ENCODE measurements around the gene TMTC2. TPM values are rescaled to one million over a fixed set of nuclear protein-coding genes. Genes with fewer than 3 reads are reported as not detected.
A peak's percentile ranks its signal among the peaks of the same experiment; 100 is the strongest.

Gene TMTC2
- polyA plus RNA-seq, 1 donor: 12.1 TPM

DNA sequence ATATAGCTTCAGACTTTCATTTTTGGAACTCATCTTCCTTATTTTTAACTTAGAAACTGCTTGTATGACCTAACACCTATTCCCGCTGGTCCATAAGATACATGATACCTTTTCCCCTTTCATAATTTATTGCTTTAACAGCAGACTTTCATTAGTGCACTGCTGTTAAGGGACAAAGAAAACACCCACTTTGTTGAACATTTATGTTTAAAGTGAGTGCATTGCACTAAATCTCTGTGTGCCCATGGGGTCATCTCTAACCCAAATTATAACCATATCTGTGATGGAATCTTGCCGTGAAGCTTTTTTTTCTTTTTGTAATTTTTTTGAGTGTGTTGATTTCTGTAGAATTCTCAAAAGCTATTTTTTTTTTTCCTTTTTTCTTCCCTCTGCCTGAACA lies 261.8 kb downstream of the TMTC2 start:
- no peaks in the 10 kb centered on the region for H3K4me1 ChIP-seq (ENCODE audit: control insufficient read depth, insufficient read depth, low read length)
- no peaks in the 10 kb centered on the region for H3K36me3 ChIP-seq (ENCODE audit: control insufficient read depth, insufficient read depth, low read length)
- 83% methylated on average over 1 of the region's 2 CpGs for WGBS (ENCODE audit: insufficient coverage, low lambda C conversion rate)
- no peak overlapping the region for H3K27ac ChIP-seq (ENCODE audit: low read length)
- H3K9me3 ChIP-seq (ENCODE audit: control insufficient read depth, low read depth, low read length): no peaks in the 10 kb centered on the region
- no peak for DNase-seq
- no peak overlapping the region for H3K4me3 ChIP-seq (ENCODE audit: low read length)
- no peaks in the 10 kb centered on the region for H3K27me3 ChIP-seq (ENCODE audit: control insufficient read depth, insufficient read depth, low read length)

DNA sequence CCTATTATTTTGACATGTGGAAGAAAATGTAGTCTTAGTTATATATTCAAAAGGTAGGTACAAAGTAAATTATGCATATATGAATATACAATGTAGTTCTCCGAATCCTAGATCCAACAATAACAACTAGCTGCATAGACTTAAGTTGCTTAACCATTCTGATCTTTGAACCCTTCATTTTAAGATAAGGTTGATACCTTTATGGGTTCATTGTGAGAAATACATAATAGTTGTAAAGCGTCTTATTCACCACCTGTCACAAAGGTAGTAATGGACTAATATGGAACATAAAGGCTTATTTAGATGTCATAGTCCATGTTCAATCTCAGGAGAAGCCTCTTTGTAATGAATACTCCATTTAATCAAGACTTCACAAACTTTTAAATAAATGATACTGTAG lies 263.6 kb downstream of the TMTC2 start:
- H3K4me3 ChIP-seq (ENCODE audit: low read length): no peak overlapping the region
- H3K27ac ChIP-seq (ENCODE audit: low read length): no peak overlapping the region
- 33% methylated on average over 1 of the region's 2 CpGs for WGBS (ENCODE audit: insufficient coverage, low lambda C conversion rate)
- DNase-seq: peak; percentile 37 to 80
- no peaks in the 10 kb centered on the region for H3K27me3 ChIP-seq (ENCODE audit: control insufficient read depth, insufficient read depth, low read length)
- no peaks in the 10 kb centered on the region for H3K36me3 ChIP-seq (ENCODE audit: control insufficient read depth, insufficient read depth, low read length)
- no peaks in the 10 kb centered on the region for H3K4me1 ChIP-seq (ENCODE audit: control insufficient read depth, insufficient read depth, low read length)
- no peaks in the 10 kb centered on the region for H3K9me3 ChIP-seq (ENCODE audit: control insufficient read depth, low read depth, low read length)

DNA sequence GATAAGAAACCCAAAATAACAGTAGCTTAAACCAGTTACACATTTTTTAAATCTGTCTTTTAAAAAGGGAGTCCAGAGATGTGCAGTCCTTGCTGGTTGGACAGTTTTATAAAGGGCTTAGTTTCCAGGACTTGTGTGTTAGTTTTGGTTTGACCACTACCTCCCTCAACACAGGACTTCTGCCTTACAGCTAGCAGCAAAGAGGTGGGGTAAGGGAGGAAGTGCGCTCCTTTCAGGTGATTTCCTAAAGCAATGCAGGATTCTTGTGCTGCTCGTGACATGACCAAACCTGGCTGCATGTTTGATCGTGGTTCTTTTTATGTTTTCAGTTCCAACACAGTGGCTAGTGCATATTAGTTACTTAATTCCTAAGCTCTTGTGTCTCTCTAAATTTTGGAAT lies 266.2 kb downstream of the TMTC2 start:
- no peak for DNase-seq
- no peaks in the 10 kb centered on the region for H3K27me3 ChIP-seq (ENCODE audit: control insufficient read depth, insufficient read depth, low read length)
- WGBS (ENCODE audit: insufficient coverage, low lambda C conversion rate): 67% methylated on average over 1 of the region's 3 CpGs
- no peaks in the 10 kb centered on the region for H3K36me3 ChIP-seq (ENCODE audit: control insufficient read depth, insufficient read depth, low read length)
- H3K9me3 ChIP-seq (ENCODE audit: control insufficient read depth, low read depth, low read length): no peaks in the 10 kb centered on the region
- no peak overlapping the region for H3K27ac ChIP-seq (ENCODE audit: low read length)
- no peaks in the 10 kb centered on the region for H3K4me1 ChIP-seq (ENCODE audit: control insufficient read depth, insufficient read depth, low read length)
- H3K4me3 ChIP-seq (ENCODE audit: low read length): no peak overlapping the region

DNA sequence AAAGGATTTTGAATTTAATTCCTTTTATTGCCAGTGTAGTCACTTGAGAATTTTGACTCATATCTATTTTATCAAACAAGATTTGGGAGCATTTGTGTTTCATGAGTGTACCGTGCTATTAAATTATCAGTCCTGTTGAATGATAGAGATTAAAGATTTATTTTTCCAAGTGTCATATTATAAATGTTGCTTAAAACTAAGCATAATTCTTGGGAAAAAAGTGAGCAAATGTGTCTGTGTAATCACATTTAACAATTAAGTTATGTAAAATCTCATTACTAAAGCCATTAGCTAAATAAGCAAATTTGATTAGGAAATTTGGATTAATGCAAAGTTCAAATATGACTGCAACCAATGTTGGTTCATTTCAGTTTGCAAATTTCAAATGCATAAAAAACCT lies 266.7 kb downstream of the TMTC2 start:
- WGBS (ENCODE audit: insufficient coverage, low lambda C conversion rate): no CpG with 5 or more reads among the region's 1 CpG
- Histone ChIP-seq H3K36me3 (ENCODE audit: control insufficient read depth, insufficient read depth, low read length) (no peaks in the 10 kb centered on the region), H3K27ac (ENCODE audit: low read length) (no peak overlapping the region), H3K4me3 (ENCODE audit: low read length) (no peak overlapping the region), H3K9me3 (ENCODE audit: control insufficient read depth, low read depth, low read length) (no peaks in the 10 kb centered on the region), H3K4me1 (ENCODE audit: control insufficient read depth, insufficient read depth, low read length) (no peaks in the 10 kb centered on the region), H3K27me3 (ENCODE audit: control insufficient read depth, insufficient read depth, low read length) (no peaks in the 10 kb centered on the region)
- DNase-seq: no peak

DNA sequence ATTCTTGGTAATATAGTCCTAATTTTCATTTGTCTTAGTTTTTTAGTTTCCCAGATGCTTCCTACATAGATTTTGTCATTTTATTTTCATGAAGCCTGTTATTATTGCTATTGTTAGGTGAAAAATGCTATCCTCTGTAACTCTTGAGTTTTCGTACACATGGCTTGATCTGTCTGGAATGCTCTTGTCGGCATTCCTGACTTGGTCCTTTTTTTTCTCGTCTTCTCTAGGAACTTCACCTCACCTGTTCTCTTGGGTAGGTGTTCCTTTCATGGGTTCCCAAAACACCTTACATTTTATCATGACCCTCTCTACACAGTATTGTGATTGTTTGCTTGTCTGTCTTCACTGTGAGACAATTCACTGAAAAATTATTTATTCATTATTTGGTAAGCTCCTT lies 267.4 kb downstream of the TMTC2 start:
- Histone ChIP-seq H3K36me3 (ENCODE audit: control insufficient read depth, insufficient read depth, low read length) (no peaks in the 10 kb centered on the region), H3K4me3 (ENCODE audit: low read length) (no peak overlapping the region), H3K27me3 (ENCODE audit: control insufficient read depth, insufficient read depth, low read length) (no peaks in the 10 kb centered on the region), H3K27ac (ENCODE audit: low read length) (no peak overlapping the region), H3K9me3 (ENCODE audit: control insufficient read depth, low read depth, low read length) (no peaks in the 10 kb centered on the region), H3K4me1 (ENCODE audit: control insufficient read depth, insufficient read depth, low read length) (no peaks in the 10 kb centered on the region)
- WGBS (ENCODE audit: insufficient coverage, low lambda C conversion rate): 77% methylated on average over 3 of the region's 3 CpGs
- no peak for DNase-seq

DNA sequence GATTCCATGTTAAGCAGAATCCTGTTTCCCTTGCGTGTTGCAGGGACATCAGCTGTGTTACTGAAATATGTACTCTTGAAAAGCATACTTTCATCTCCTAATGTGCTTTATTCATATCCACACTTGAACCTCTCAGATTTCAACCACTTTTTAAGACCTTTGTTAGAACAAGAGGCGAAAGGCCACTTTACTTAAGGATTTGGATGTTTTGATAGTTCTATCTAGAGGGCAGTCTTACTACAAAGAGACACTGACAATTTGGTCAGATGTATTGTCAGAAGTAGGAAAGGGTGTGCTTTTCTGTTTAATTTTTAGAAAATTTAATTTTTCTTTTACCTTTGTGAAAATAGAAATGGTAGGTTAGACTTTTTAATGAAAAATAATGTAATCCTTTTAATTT lies 267.9 kb downstream of the TMTC2 start:
- Histone ChIP-seq H3K4me3 (ENCODE audit: low read length) (no peak overlapping the region), H3K27ac (ENCODE audit: low read length) (no peak overlapping the region), H3K36me3 (ENCODE audit: control insufficient read depth, insufficient read depth, low read length) (no peaks in the 10 kb centered on the region), H3K27me3 (ENCODE audit: control insufficient read depth, insufficient read depth, low read length) (no peaks in the 10 kb centered on the region), H3K4me1 (ENCODE audit: control insufficient read depth, insufficient read depth, low read length) (no peaks in the 10 kb centered on the region), H3K9me3 (ENCODE audit: control insufficient read depth, low read depth, low read length) (no peaks in the 10 kb centered on the region)
- no peak for DNase-seq
- whole genome bisulfite sequencing (ENCODE audit: insufficient coverage, low lambda C conversion rate): 86% methylated on average over 1 of the region's 2 CpGs

DNA sequence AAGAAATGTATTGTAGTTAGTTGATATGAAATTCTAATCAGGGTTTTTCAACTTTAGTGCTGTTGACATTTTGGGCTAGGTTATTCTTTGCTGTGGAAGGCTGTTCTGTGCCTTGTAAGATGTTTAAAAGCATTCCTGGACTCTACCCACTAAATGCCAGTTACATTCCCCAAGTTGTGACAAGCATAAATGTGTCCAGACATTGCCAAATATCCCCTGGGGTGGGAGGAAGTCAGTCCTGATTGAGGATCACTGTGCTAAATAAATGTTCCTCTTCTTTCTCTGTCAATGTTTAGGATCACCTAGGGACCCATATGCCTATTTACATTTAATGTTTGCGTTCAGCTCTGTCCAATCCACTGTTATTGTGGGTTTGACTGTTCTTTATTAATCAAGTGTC lies 268.3 kb downstream of the TMTC2 start:
- no peak overlapping the region for H3K4me3 ChIP-seq (ENCODE audit: low read length)
- H3K27me3 ChIP-seq (ENCODE audit: control insufficient read depth, insufficient read depth, low read length): no peaks in the 10 kb centered on the region
- H3K4me1 ChIP-seq (ENCODE audit: control insufficient read depth, insufficient read depth, low read length): no peaks in the 10 kb centered on the region
- DNase-seq: no peak
- H3K9me3 ChIP-seq (ENCODE audit: control insufficient read depth, low read depth, low read length): no peaks in the 10 kb centered on the region
- WGBS (ENCODE audit: insufficient coverage, low lambda C conversion rate): no CpG with 5 or more reads among the region's 1 CpG
- H3K36me3 ChIP-seq (ENCODE audit: control insufficient read depth, insufficient read depth, low read length): no peaks in the 10 kb centered on the region
- no peak overlapping the region for H3K27ac ChIP-seq (ENCODE audit: low read length)

DNA sequence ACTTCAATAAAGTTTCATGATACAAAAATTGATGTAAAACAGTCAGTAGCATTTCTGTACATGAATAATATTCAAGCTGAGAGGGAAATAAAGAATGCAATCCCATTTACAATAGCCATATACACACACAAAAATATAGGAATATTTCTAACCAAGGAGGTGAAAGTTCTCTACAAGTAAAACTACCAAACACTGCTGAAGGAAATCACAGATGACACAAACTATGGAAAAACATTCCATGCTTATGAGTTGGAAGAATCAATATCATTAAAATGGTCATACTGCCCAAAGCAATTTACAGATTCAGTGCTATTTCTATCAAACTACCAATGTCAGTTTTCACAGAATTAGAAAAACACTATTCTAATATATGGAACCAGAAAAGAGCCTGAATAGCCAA lies 272.3 kb downstream of the TMTC2 start:
- H3K27me3 ChIP-seq (ENCODE audit: control insufficient read depth, insufficient read depth, low read length): no peaks in the 10 kb centered on the region
- no peak for DNase-seq

DNA sequence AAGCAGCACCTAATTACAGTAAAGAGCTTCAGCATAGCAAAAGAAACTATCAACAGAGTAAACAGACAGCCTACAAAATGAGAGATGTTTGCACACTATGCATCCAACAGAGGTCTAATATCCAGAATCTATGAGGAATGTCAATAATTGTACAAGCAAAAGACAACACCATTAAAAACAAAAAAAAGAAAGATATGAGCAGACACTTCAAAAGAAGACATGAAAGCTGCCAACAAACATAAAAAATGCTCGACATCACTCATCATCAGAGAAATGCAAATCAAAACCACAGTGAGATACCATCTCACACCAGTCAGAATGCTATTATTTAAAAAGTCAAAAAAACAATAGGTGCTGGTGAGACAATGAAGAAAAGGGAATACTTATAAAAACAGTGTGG lies 273.1 kb downstream of the TMTC2 start:
- DNase-seq: no peak
- Histone ChIP-seq H3K36me3 (ENCODE audit: control insufficient read depth, insufficient read depth, low read length) (no peaks in the 10 kb centered on the region), H3K27ac (ENCODE audit: low read length) (no peak overlapping the region), H3K4me1 (ENCODE audit: control insufficient read depth, insufficient read depth, low read length) (no peaks in the 10 kb centered on the region), H3K4me3 (ENCODE audit: low read length) (no peak overlapping the region), H3K27me3 (ENCODE audit: control insufficient read depth, insufficient read depth, low read length) (no peaks in the 10 kb centered on the region), H3K9me3 (ENCODE audit: control insufficient read depth, low read depth, low read length) (no peaks in the 10 kb centered on the region)
- 75% methylated on average over 1 of the region's 1 CpG for WGBS (ENCODE audit: insufficient coverage, low lambda C conversion rate)

More for the DNA sequence above, 272.3 kb downstream of the TMTC2 start:
- no peaks in the 10 kb centered on the region for H3K9me3 ChIP-seq (ENCODE audit: control insufficient read depth, low read depth, low read length)
- H3K4me3 ChIP-seq (ENCODE audit: low read length): no peak overlapping the region
- H3K4me1 ChIP-seq (ENCODE audit: control insufficient read depth, insufficient read depth, low read length): no peaks in the 10 kb centered on the region
- H3K27ac ChIP-seq (ENCODE audit: low read length): no peak overlapping the region
- no peaks in the 10 kb centered on the region for H3K36me3 ChIP-seq (ENCODE audit: control insufficient read depth, insufficient read depth, low read length)

DNA sequence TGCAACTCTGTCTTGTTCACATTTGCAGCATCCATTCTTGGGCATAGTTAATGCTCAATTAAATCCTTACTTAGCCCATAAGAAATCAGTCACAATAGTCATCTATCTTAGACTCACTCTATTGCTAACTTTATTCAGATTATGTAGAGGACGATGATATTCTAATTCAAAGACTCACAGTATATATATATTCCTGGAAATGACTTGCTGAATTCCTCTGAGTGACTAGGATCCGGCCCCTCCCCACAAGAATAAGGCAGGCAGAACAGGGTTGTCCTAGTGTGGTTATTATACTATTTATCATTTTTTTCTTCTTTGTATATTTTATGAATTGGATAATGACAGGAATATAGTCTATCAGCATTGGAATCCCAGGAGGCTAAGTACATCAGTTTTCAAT lies 275.1 kb downstream of the TMTC2 start:
- H3K4me1 ChIP-seq (ENCODE audit: control insufficient read depth, insufficient read depth, low read length): no peaks in the 10 kb centered on the region
- DNase-seq: no peak
- WGBS (ENCODE audit: insufficient coverage, low lambda C conversion rate): no CpG with 5 or more reads among the region's 2 CpGs
- no peak overlapping the region for H3K27ac ChIP-seq (ENCODE audit: low read length)
- H3K4me3 ChIP-seq (ENCODE audit: low read length): no peak overlapping the region
- H3K36me3 ChIP-seq (ENCODE audit: control insufficient read depth, insufficient read depth, low read length): no peaks in the 10 kb centered on the region
- no peaks in the 10 kb centered on the region for H3K9me3 ChIP-seq (ENCODE audit: control insufficient read depth, low read depth, low read length)
- no peaks in the 10 kb centered on the region for H3K27me3 ChIP-seq (ENCODE audit: control insufficient read depth, insufficient read depth, low read length)

DNA sequence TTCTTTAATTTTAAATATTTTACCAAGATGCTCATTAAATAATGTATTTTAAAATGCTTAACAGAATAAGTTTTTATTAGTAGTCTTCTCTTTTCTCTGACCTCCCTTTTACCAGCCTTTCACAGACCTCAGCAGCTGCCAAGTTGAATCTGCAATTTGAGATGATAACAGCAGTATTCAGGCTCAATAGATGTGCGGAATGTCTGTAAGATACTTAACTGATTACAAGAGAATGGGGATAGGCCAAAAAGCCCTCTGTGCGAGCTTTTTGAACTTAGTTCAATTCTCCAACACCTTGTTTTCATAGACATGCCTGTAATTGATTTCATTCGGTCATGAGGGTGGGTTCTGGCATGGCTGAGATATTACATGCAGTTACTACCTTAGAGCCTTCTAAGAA lies 277.2 kb downstream of the TMTC2 start:
- DNase-seq: no peak
- Histone ChIP-seq H3K27me3 (ENCODE audit: control insufficient read depth, insufficient read depth, low read length) (no peaks in the 10 kb centered on the region), H3K4me3 (ENCODE audit: low read length) (no peak overlapping the region), H3K36me3 (ENCODE audit: control insufficient read depth, insufficient read depth, low read length) (no peaks in the 10 kb centered on the region), H3K4me1 (ENCODE audit: control insufficient read depth, insufficient read depth, low read length) (no peaks in the 10 kb centered on the region), H3K9me3 (ENCODE audit: control insufficient read depth, low read depth, low read length) (no peaks in the 10 kb centered on the region), H3K27ac (ENCODE audit: low read length) (no peak overlapping the region)
- no CpG with 5 or more reads among the region's 3 CpGs for WGBS (ENCODE audit: insufficient coverage, low lambda C conversion rate)

All from large intestine (tissue), 3 donors.